K562 (cell line): Measurements from ENCODE around the gene PNPLA7.

Source experiments
- CHD1 ChIP-seq: fragments of 200-600 bp; sonication (generic); IDR thresholded peaks from one replicate; pipeline ENCODE4 v1.6.1; 2012; ENCODE audit warnings: mild to moderate bottlenecking, moderate library complexity, low read length, inconsistent platforms
- EZH2 ChIP-seq: IDR thresholded peaks from 2 replicates; pipeline ENCODE4 v1.6.1; 2012; ENCODE audit warnings: low read depth, mild to moderate bottlenecking, inconsistent platforms, low read length, borderline replicate concordance
- NFIC ChIP-seq: fragments of 450-650 bp; IDR thresholded peaks from 2 replicates; pipeline ENCODE4 v1.6.1; 2017; ENCODE audit warnings: mild to moderate bottlenecking, inconsistent platforms
- TEAD4 ChIP-seq, 2 experiments: sonication (generic) in 1 of 2; formaldehyde crosslinking in 1 of 2; IDR thresholded peaks; 2 replicates each; pipeline versions ENCODE4 v1.6.1 to v1.8.0; 2012 to 2022; ENCODE audit warnings: borderline replicate concordance in 1 of 2, inconsistent platforms in 1 of 2, low read length in 1 of 2, mild to moderate bottlenecking in 1 of 2, missing genetic modification reagents in 1 of 2

GRCh38 chr9:137452761-137453642, 97.2 kb downstream of the PNPLA7 start:
- TF ChIP-seq NFIC (no peak), EZH2 (no peak), TEAD4 (IDR thresholded peaks at IDR 0.05; ENCODE audit: low read length) (no peak), TEAD4 (CRISPR knock-in tag; IDR thresholded peaks at IDR 0.05; ENCODE audit: borderline replicate concordance) (no peak), CHD1 (no peak)
